Amniotic stem cell (primary cell): ENCODE results near the gene RYR3.
"Not testable (repeated sequence)": the region's sequence is repeated elsewhere in the genome, so short reads cannot be mapped to it uniquely, and the experiment has no call there.

ENCODE experiments used
- DNase-seq: peaks from one replicate; lab custom pipeline; 2025; lab: John Stamatoyannopoulos, UW

RYR3 gene

GRCh38 chr15:33515121-33515520, 204.4 kb downstream of the RYR3 start:
- DNase-seq = no peak

GRCh38 chr15:33516563-33516962, 205.8 kb downstream of the RYR3 start:
- no peak for DNase-seq

GRCh38 chr15:33517944-33518343, 207.2 kb downstream of the RYR3 start:
- no peak for DNase-seq

- DNase-seq = no peak
Observed at GRCh38 chr15:33518421-33518820, 207.7 kb downstream of the RYR3 start.

- no peak for DNase-seq
Observed at GRCh38 chr15:33524274-33524673, 213.5 kb downstream of the RYR3 start.

GRCh38 chr15:33526532-33526931, 215.8 kb downstream of the RYR3 start:
- DNase-seq = no peak

GRCh38 chr15:33533197-33533596, 222.4 kb downstream of the RYR3 start:
- DNase-seq = no peak

GRCh38 chr15:33534642-33535041, 223.9 kb downstream of the RYR3 start:
- DNase-seq = no peak

- no peak for DNase-seq
Observed at GRCh38 chr15:33535135-33535534, 224.4 kb downstream of the RYR3 start.

GRCh38 chr15:33539825-33540573, 229.2 kb downstream of the RYR3 start:
- no peak for DNase-seq

- no peak for DNase-seq
Observed at GRCh38 chr15:33543957-33544356, 233.2 kb downstream of the RYR3 start.

GRCh38 chr15:33545866-33546265, 235.1 kb downstream of the RYR3 start:
- DNase-seq = no peak

- DNase-seq = no peak
Observed at GRCh38 chr15:33547876-33548275, 237.1 kb downstream of the RYR3 start.

- DNase-seq = no peak
Observed at GRCh38 chr15:33551860-33552259, 241.1 kb downstream of the RYR3 start.

GRCh38 chr15:33553157-33553556, 242.4 kb downstream of the RYR3 start:
- no peak for DNase-seq

- no peak for DNase-seq
Observed at GRCh38 chr15:33559207-33559890, 248.6 kb downstream of the RYR3 start.

- no peak for DNase-seq
Observed at GRCh38 chr15:33561407-33561806, 250.6 kb downstream of the RYR3 start.

- DNase-seq = no peak
Observed at GRCh38 chr15:33561967-33562366, 251.2 kb downstream of the RYR3 start.

GRCh38 chr15:33565094-33565493, 254.3 kb downstream of the RYR3 start:
- DNase-seq = no peak

GRCh38 chr15:33567652-33568051, 256.9 kb downstream of the RYR3 start:
- DNase-seq = no peak

GRCh38 chr15:33569036-33569435, 258.3 kb downstream of the RYR3 start:
- DNase-seq = no peak

- DNase-seq = not testable (repeated sequence)
Observed at GRCh38 chr15:33577911-33578310, 267.1 kb downstream of the RYR3 start.

GRCh38 chr15:33580526-33580925, 269.8 kb downstream of the RYR3 start:
- no peak for DNase-seq

GRCh38 chr15:33581032-33581431, 270.3 kb downstream of the RYR3 start:
- no peak for DNase-seq
